NCI-H82 treated with DMSO at 0.1 percent for 48 hours (cell line): ENCODE measurements around the gene SLC17A7.
"Not testable (repeated sequence)": the region's sequence is repeated elsewhere in the genome, so short reads cannot be mapped to it uniquely, and the experiment has no call there.

Experiments
- DNase-seq: peaks from one replicate; lab custom pipeline; 2025; ENCODE audit not compliant: unreplicated experiment; lab: John Stamatoyannopoulos, UW

SLC17A7 gene

GRCh38 chr19:49470615-49470978, 29.3 kb upstream of the SLC17A7 start:
- DNase-seq, result no peak

GRCh38 chr19:49469828-49470614, 28.7 kb upstream of the SLC17A7 start:
- no peak for DNase-seq

- DNase-seq, result no peak
These were observed 27.6 kb upstream of the SLC17A7 start for GRCh38 chr19:49468746-49469447.

GRCh38 chr19:49468199-49468598, 26.9 kb upstream of the SLC17A7 start:
- no peak for DNase-seq

GRCh38 chr19:49465371-49465770, 24.0 kb upstream of the SLC17A7 start:
- no peak for DNase-seq

- DNase-seq, result no peak
These were observed 22.8 kb upstream of the SLC17A7 start for GRCh38 chr19:49463960-49464740.

GRCh38 chr19:49462492-49462891, 21.2 kb upstream of the SLC17A7 start:
- DNase-seq, result no peak

- no peak for DNase-seq
These were observed 20.3 kb upstream of the SLC17A7 start for GRCh38 chr19:49461656-49462055.

GRCh38 chr19:49461130-49461529, 19.8 kb upstream of the SLC17A7 start:
- not testable (repeated sequence) for DNase-seq

GRCh38 chr19:49459388-49459787, 18.1 kb upstream of the SLC17A7 start:
- no peak for DNase-seq

- DNase-seq, result no peak
These were observed 17.2 kb upstream of the SLC17A7 start for GRCh38 chr19:49458567-49458903.

- DNase-seq, result no peak
These were observed 15.0 kb upstream of the SLC17A7 start for GRCh38 chr19:49456326-49456725.

- DNase-seq, result no peak
These were observed 14.4 kb upstream of the SLC17A7 start for GRCh38 chr19:49455773-49456172.

GRCh38 chr19:49453757-49454240, 12.5 kb upstream of the SLC17A7 start:
- DNase-seq, result no peak

GRCh38 chr19:49453013-49453756, 11.9 kb upstream of the SLC17A7 start, which contains the start of gene ALDH16A1:
Gene ALDH16A1, plus strand, starts transcription at chr19:49453225. Its CDS starts 107 bp downstream, at chr19:49453332.
- peak; percentile 98 for DNase-seq

- DNase-seq, result peak; percentile 100
These were observed 10.3 kb upstream of the SLC17A7 start, which contains the start of gene PIH1D1 for GRCh38 chr19:49451430-49452181. Gene PIH1D1, minus strand, starts transcription at chr19:49451814. Its CDS starts 240 bp downstream, at chr19:49451574.

GRCh38 chr19:49450405-49450804, 9.1 kb upstream of the SLC17A7 start:
- no peak for DNase-seq

- no peak for DNase-seq
These were observed 7.1 kb upstream of the SLC17A7 start for GRCh38 chr19:49448432-49448786.

GRCh38 chr19:49447485-49448431, 6.4 kb upstream of the SLC17A7 start:
- peak; percentile 25 for DNase-seq
